Erythroblast (primary cell): ENCODE data around the gene PHC2.

Source experiments
- GATA1 ChIP-seq: IDR thresholded peaks from 2 replicates; pipeline ENCODE4 v1.6.1; 2011; ENCODE audit warnings: low read depth, mild to moderate bottlenecking, control low read depth, low read length, moderate library complexity
- POLR2A ChIP-seq: IDR thresholded peaks from 2 replicates; pipeline ENCODE4 v1.6.1; 2011; ENCODE audit warnings: mild to moderate bottlenecking, low read length

GRCh38 chr1:33284049-33284448, 146.8 kb downstream of the PHC2 start:
- TF ChIP-seq POLR2A (no peak), GATA1 (no peak)
